ENCODE results near the gene SLC18A3.

Gene SLC18A3

GRCh38 chr10:49595003-49595712, 15.0 kb upstream of the SLC18A3 start:
- peak in 2 of 42 donors; percentile 32 to 36 for DNase-seq
- intact Hi-C loops (cut with DNase I), result no loop called here

DNA sequence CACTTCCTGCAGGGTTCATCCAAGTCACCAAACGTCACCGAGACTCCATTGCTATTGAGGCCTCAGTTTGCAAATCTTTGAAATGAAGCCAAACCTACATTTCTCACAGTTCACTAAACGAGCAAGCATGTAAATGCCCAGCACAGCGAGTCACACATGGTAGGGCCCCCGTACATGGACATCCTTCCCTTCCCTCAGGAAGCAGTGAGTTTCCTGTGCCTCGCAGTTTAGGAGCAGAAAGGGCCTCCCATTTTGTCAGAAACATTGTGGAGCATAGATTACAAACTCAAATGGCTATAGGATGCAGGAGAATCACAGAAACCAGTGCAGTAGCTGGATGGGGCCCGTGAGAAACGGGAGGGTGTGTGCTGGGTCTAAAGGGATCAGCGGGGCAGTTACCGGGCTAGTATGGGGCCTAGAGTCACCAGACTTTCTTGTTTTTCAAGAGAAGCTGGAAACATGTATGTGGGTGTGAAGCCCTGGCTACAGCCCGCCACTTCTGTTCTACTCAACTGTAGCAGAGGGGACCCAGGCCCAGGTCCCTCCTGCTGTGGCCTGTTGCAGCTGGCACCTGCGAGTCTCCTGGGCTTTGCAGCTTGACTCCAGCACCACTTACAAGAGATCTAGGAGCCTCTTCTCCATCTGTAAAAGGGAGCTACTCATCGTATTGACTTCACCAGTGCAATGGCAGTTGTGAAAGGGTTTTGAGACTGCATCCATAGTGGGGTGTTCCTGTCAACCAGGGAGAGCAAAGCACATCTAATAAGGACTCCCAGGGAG, 14.2 kb upstream of the SLC18A3 start:
- peak in 2 of 42 donors; percentile 18 to 25 for DNase-seq
- intact Hi-C loops (cut with DNase I), result no loop called here

DNA sequence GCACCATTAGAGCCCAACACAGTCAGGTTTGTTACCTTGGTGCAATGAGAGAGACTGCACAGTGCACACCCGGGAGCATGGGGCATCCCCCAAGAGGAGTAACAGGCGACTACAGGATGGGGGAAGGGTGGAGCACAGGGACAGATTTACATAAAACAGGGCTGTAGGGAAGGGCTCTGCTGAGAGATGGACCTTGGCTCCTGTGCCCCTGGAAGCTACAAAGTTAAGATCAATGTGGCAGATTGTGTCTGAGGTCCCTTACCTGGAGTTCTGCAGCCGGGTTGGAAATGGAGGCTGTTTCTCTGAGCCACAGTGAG, 13.7 kb upstream of the SLC18A3 start:
- intact Hi-C loops (cut with DNase I), result no loop called here
- DNase-seq, result peak in 1 of 42 donors; percentile 15

GRCh38 chr10:49596836-49597235, 13.3 kb upstream of the SLC18A3 start:
- intact Hi-C loops (cut with DNase I), result no loop called here
- peak in 2 of 42 donors; percentile 29 to 33 for DNase-seq

GRCh38 chr10:49597426-49598163, 12.5 kb upstream of the SLC18A3 start:
- DNase-seq, result peak in 4 of 42 donors; percentile 10 to 26 (median 20)
- intact Hi-C loops (cut with DNase I), result no loop called here

- intact Hi-C loops (cut with DNase I), result no loop called here
- peak in 3 of 42 donors; percentile 25 to 31 (median 28) for DNase-seq
Measured at GRCh38 chr10:49598164-49598856, 11.8 kb upstream of the SLC18A3 start.

GRCh38 chr10:49598986-49599385, 11.1 kb upstream of the SLC18A3 start:
- intact Hi-C loops (cut with DNase I), result no loop called here
- peak in 3 of 42 donors; percentile 3 to 13 (median 12) for DNase-seq

- peak in 3 of 42 donors; percentile 13 to 22 (median 13) for DNase-seq
- intact Hi-C loops (cut with DNase I), result no loop called here
Measured at GRCh38 chr10:49599546-49599945, 10.6 kb upstream of the SLC18A3 start.

DNA sequence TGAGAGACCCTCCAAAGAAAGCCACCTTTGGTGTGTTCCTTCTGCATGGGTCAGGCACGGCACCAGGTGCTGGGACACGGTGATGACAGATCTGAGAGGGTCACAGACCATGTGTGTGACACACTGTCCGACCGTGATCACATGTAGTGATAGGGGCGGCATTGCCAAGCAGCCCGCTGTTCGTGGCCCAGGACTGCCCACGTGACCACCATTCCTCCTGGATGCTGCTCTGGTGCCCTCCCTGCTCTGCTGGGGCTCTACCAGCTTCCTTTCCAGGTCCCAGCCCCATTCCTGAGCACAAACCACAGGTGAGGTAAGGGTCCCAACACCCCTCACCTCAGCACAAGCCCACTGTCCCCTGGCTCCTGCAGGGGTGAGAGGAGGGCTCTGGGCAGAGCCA, 10.1 kb upstream of the SLC18A3 start:
- peak in 2 of 42 donors; percentile 9 to 30 for DNase-seq
- intact Hi-C loops (cut with DNase I), result no loop called here

DNA sequence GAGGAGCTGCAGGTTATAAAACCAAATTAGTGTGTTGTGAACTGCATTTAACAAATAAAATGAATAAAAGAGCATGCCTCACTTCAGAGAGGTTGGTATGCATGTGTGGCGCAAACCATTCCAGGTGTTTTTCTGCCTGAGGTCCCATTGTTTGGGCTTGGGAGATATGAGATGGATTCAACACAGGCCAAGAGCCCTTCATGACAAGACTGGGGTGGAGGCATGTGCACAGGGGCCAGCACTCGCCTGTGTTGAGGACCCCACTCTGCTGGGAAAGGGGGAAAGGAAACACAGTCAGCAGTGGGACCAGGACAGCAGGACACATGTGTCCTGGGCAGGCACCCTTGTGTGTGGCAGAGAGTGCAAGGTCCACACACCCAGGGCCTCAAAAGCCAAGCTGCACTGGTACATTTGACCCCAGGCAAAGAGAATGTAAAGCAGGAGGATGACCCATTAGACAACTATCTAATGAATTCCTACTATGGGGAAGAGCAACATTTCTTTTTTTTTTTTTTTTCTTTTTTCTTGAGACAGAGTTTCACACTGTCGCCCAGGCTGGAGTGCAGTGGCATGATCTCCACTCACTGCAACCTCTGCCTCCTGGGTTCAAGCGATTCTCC, 9.2 kb upstream of the SLC18A3 start:
- intact Hi-C loops (cut with DNase I), result no loop called here
- DNase-seq, result peak in 5 of 42 donors; percentile 6 to 21 (median 14)

- intact Hi-C loops (cut with DNase I), result no loop called here
- DNase-seq, result peak in 9 of 42 donors; percentile 2 to 33 (median 10)
Measured at GRCh38 chr10:49601857-49602256, 8.3 kb upstream of the SLC18A3 start.

- intact Hi-C loops (cut with DNase I), result no loop called here
- DNase-seq, result peak in 2 of 42 donors; percentile 6 to 26
Measured at GRCh38 chr10:49602380-49603023, 7.6 kb upstream of the SLC18A3 start.

DNA sequence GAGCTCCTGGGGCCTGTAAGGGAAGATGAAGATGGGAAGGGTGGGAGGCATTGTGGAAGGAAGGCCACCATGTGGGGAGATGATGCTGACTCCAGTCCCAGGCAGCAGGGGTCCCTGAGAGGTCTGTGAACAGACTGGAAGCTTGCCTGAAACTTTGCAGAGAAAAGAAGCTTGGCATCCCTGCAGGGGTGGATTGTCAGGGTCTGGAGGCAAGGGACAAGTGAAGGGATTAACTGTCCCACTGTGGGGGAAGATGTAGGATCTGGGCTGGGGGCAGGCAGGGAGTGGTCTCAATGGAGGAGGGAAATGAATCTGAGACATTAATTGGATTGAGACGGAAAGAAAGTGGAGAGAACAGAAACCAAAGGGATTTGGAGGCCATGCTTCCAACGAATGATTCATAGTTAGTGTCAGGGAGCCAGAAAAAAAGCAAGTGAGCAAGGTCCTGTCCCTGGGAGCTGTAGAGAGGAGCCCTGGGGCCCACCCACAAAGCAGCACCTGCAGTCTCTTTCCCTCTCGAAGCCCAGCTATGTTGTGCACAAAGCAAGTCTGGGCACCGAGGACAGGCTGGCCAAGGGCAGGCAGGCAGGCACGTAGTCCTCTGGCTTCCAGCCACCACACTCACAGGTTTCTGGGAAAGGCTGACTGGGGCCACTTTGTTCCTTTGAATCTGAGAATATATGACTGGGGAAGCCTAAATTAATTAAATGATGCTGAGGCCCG, 4.7 kb upstream of the SLC18A3 start:
- DNase-seq, result peak in 20 of 42 donors; percentile 5 to 66 (median 22)
- intact Hi-C loops (cut with DNase I), result no loop called here

DNA sequence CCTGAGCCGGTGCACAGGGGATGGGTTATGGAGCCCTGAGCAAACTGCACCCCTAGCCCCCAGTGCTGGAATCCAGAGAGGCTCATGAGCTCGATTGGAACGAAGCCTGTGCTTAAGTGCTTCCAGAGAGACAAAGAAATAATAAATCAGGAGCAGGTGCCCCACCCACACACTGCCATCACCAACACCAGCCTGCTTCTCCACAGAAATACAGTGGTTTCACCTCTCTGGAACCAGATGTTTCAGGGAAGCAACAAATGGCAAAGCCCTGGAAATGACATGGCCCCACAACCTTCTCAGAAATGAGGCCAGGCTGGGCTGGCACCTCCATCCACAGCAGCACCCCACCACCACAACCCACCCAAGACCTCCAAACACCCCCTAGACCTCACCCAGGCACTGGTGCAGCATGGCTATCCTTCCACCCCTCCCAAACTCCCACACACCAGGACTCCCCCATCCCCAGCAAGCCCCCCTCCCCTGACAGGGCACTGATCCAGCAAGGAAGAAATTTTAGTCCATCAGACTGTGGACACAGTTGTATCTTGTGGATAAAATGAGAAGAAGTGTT, 4.1 kb upstream of the SLC18A3 start:
- peak in 10 of 42 donors; percentile 1 to 25 (median 9) for DNase-seq
- intact Hi-C loops (cut with DNase I), result no loop called here

DNA sequence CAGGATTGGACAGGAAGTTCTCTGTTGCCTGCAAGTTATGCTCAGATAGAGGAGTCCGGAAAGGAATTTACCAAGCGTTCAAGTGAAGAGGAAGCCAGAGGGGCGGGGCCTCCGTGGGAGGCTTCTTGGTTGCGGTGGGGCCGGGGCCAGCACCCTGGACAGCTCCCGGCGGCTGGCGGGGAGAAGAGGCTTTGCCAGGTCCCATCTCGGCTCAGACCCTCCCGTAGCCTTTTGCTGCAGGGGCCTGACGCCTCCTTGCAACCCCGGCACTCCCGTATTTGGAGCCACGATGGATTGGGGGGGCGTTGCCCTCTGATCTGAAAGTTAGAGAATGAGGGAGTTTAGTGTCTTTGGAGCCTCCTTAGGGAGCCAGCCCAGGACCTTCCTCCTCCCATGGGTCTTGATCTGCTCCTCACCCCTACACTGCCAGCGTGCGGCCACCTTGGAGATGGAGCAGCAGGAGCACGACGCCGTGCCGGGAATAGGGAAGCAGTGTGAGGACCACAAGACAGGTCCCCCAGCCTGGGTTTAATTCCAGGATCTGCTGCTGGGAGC, 3.1 kb upstream of the SLC18A3 start:
- peak in 34 of 42 donors; percentile 2 to 73 (median 39) for DNase-seq

DNA sequence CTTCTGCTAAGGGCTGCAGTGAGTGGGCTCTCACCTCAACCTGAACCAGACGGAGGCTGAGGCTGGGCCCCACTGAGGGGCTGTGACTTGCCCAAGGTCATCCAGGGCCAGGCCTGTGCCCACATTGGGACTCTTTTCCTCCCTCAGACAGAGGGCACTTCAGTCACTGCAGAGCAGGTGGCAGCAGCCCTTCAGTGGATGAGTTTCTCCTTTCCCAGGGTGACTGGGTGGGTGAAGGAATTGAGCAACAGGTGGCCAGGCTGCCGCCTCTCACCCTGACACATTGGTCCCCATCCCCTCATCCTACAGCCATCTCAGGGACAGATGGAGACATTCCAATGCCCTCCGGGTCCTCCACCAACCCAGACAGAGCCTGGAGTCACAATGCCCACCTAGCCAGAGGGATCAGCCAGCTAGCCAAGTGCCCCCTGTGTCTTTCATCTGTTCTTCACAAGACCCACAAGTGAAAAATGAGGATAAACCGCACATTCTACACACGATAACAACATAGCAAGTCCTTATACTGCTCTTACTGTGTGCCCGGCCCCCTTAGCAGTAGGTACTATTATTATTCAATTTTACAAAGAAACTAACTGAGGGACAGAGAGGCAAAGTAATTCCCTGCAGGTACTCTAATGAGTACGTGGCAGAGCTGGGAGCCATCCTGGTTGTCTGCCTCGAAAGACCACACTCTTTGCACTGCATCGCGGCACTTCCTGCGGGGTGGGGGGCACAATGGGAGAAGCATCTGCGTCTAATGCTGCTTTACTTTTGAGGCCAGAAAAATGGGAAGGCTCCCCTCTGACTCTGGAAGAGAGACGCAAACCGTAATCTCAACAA, 1.7 kb upstream of the SLC18A3 start:
- DNase-seq, result peak in 8 of 42 donors; percentile 1 to 27 (median 8)
- intact Hi-C loops (cut with DNase I), result no loop called here

More for the DNA sequence above, 3.1 kb upstream of the SLC18A3 start:
- intact Hi-C loops (cut with DNase I), result no loop called here

All from head of caudate nucleus (tissue), 42 donors.